HepG2 (cell line): ENCODE data around the gene MFNG. TPM values are rescaled to one million over a fixed set of nuclear protein-coding genes. Genes with fewer than 3 reads are reported as not detected.
A peak's percentile ranks its signal among the peaks of the same experiment; 100 is the strongest.

Experiments
- ATAC-seq: fragments of 200-7000 bp; cut with Tn5 transposase; 3 replicates; pipeline ENCODE4 v1.9.1; 2020; ENCODE audit warnings: mild to moderate bottlenecking, moderate library complexity
- BruUV-seq: library from RNA; stranded (reverse); fragments of 400-500 nt; replicated peaks from 2 replicates; lab custom pipeline; 2021; lab: Mats Ljungman, UMichigan
- CTCF ChIA-PET: fragments of 300-600 bp; formaldehyde crosslinking; extraction: SDS; loops from one replicate; lab custom pipeline; 2021; ENCODE audit warnings: low total read pairs, inconsistent platforms, low intra/inter-chr PET ratio; lab: Yijun Ruan, JAX
- POLR2A ChIA-PET: fragments of 350-600 bp; sonication (Branson Sonifier 250); formaldehyde crosslinking; loops from one replicate; lab custom pipeline; 2020; ENCODE audit warnings: antibody characterized with exemption, inconsistent platforms; lab: Yijun Ruan, JAX
- DNase-seq: peaks from one replicate; pipeline ENCODE4 v3.0.0-alpha.2; 2015; ENCODE audit warnings: low spot score
- FAIRE-seq: peaks from 3 replicates; lab custom pipeline; 2011; peaks lifted over from hg19 to GRCh38; lab: Jason Lieb, UNC
- H2AFZ ChIP-seq: one replicate; pipeline ENCODE4 v1.6.1; 2011; ENCODE audit warnings: low read length, inconsistent platforms
- H3K27ac ChIP-seq: fragments of 300-600 bp; 3 replicates; pipeline ENCODE4 v1.8.0; 2011; ENCODE audit warnings: mixed run types, mild to moderate bottlenecking, mixed read lengths, low read length, inconsistent platforms; ENCODE audit not compliant: insufficient read depth; ENCODE audit errors: extremely low read length
- H3K27me3 ChIP-seq, 2 experiments: fragments of 200-600 bp in 1 of 2; 2 replicates in 1 of 2; 3 replicates in 1 of 2; pipeline versions ENCODE4 v1.6.0 to v1.8.0; 2011; ENCODE audit warnings: low read length in 2 of 2, mild to moderate bottlenecking in 2 of 2, moderate library complexity in 2 of 2, inconsistent platforms in 1 of 2; ENCODE audit not compliant: insufficient read depth in 2 of 2, control insufficient read depth in 1 of 2
- H3K36me3 ChIP-seq, 2 experiments: fragments of 200-600 bp in 1 of 2; replicated peaks in 1 of 2; 2 replicates in 1 of 2; 3 replicates in 1 of 2; pipeline versions ENCODE4 v1.5.1 to v1.8.0; 2011; ENCODE audit warnings: low read length in 2 of 2, inconsistent platforms in 1 of 2; ENCODE audit not compliant: insufficient read depth in 2 of 2, control insufficient read depth in 1 of 2
- H3K4me1 ChIP-seq: 2 replicates; pipeline ENCODE4 v1.5.1; 2012; ENCODE audit warnings: low read length, inconsistent platforms; ENCODE audit not compliant: insufficient read depth
- H3K4me2 ChIP-seq: 2 replicates; pipeline ENCODE4 v1.6.0; 2011; ENCODE audit warnings: low read depth, low read length, inconsistent platforms
- H3K4me3 ChIP-seq, 3 experiments: fragments of 200-600 bp in 1 of 3; sonication (generic), shearing (Covaris generic) in 1 of 3; replicated peaks in 1 of 3; 2 replicates each; pipeline ENCODE4 v1.5.1; 2011 to 2016; ENCODE audit warnings: low read length in 3 of 3, inconsistent platforms in 2 of 3, low read depth in 2 of 3, mild to moderate bottlenecking in 2 of 3, control low read depth in 1 of 3, mixed read lengths in 1 of 3; ENCODE audit not compliant: insufficient read depth in 1 of 3
- H3K79me2 ChIP-seq: one replicate; pipeline ENCODE4 v1.6.1; 2011; ENCODE audit warnings: low read length, inconsistent platforms; ENCODE audit not compliant: insufficient read depth
- H3K9ac ChIP-seq: 2 replicates; pipeline ENCODE4 v1.6.0; 2011; ENCODE audit warnings: mild to moderate bottlenecking, low read depth, low read length, inconsistent platforms; ENCODE audit not compliant: insufficient read depth
- H3K9me3 ChIP-seq: 2 replicates; pipeline ENCODE4 v1.5.1; 2012; ENCODE audit warnings: mild to moderate bottlenecking, low read length
- H4K20me1 ChIP-seq: 2 replicates; pipeline ENCODE4 v1.6.0; 2011; ENCODE audit warnings: inconsistent platforms, mild to moderate bottlenecking, low read length, moderate library complexity; ENCODE audit not compliant: insufficient read depth
- ETS1 ChIP-seq: sonication (generic); formaldehyde crosslinking; IDR thresholded peaks from 2 replicates; pipeline ENCODE4 v1.4.0; 2020; ENCODE audit warnings: missing genetic modification reagents
- HNRNPK ChIP-seq: fragments of 200-400 bp; formaldehyde crosslinking; IDR thresholded peaks from 2 replicates; pipeline ENCODE4 v1.6.1; 2018; ENCODE audit warnings: low read length, low read depth, moderate library complexity, mild to moderate bottlenecking; ENCODE audit not compliant: poor library complexity, severe bottlenecking
- HOXA3 ChIP-seq: sonication (generic); formaldehyde crosslinking; IDR thresholded peaks from 2 replicates; pipeline ENCODE4 v1.5.0; 2020; ENCODE audit warnings: missing genetic modification reagents
- MAZ ChIP-seq, 2 experiments: sonication (generic) in 1 of 2; formaldehyde crosslinking in 1 of 2; IDR thresholded peaks; 2 replicates each; pipeline versions ENCODE4 v1.5.0 to v1.6.1; 2012 to 2020; ENCODE audit warnings: low read depth in 2 of 2, mild to moderate bottlenecking in 2 of 2, borderline replicate concordance in 1 of 2, improper control_type of control experiment in 1 of 2, low read length in 1 of 2, missing genetic modification reagents in 1 of 2, moderate library complexity in 1 of 2
- SP4 ChIP-seq: sonication (generic); formaldehyde crosslinking; IDR thresholded peaks from 2 replicates; pipeline ENCODE4 v1.8.1; 2023; ENCODE audit warnings: mild to moderate bottlenecking, missing genetic modification reagents
- ZEB1 ChIP-seq: IDR thresholded peaks from 2 replicates; pipeline ENCODE4 v1.6.1; 2012; ENCODE audit warnings: mild to moderate bottlenecking, low read depth, inconsistent platforms; ENCODE audit not compliant: insufficient replicate concordance
- ZNF343 ChIP-seq: sonication (generic); formaldehyde crosslinking; IDR thresholded peaks from 2 replicates; pipeline ENCODE4 v1.4.0; 2020; ENCODE audit warnings: mild to moderate bottlenecking, missing genetic modification reagents
- ZNF44 ChIP-seq: sonication (generic); formaldehyde crosslinking; IDR thresholded peaks from 2 replicates; pipeline ENCODE4 v1.5.1; 2020; ENCODE audit warnings: mild to moderate bottlenecking, missing genetic modification reagents
- ZSCAN22 ChIP-seq: sonication (generic); formaldehyde crosslinking; IDR thresholded peaks from 2 replicates; pipeline ENCODE4 v1.4.0; 2020; ENCODE audit warnings: mild to moderate bottlenecking, missing genetic modification reagents
- ZSCAN31 ChIP-seq: sonication (generic); formaldehyde crosslinking; IDR thresholded peaks from 2 replicates; pipeline ENCODE4 v1.5.0; 2020; ENCODE audit warnings: low read depth, mild to moderate bottlenecking, missing genetic modification reagents
- WGBS: methylation state at CpG from one replicate; pipeline ENCODE4 v1.1.6; 2017; ENCODE audit warnings: low lambda C conversion rate; 5-methylcytosine and 5-hydroxymethylcytosine counted together
- in situ Hi-C: cut with HindIII; loops from 2 replicates; pipeline ENCODE4 v1.10.0; 2017; ENCODE audit warnings: low pct_unique_long_range_greater_than_20kb; ENCODE audit not compliant: extremely low pct_ligation_motif_present
- intact Hi-C: fragments of 100-400 bp; cut with micrococcal nuclease; formaldehyde crosslinking; loops from one replicate; pipeline ENCODE4 v1.10.0; 2022; ENCODE audit not compliant: unreplicated experiment
- polyA plus RNA-seq, 8 experiments: library from polyadenylated mRNA; depleted of rRNA in 3 of 8; stranded (reverse) in 7 of 8; unstranded in 1 of 8; fragments of >200 nt; fragmentation: Illumina TruSeq in 4 of 8; extraction: Trizol in 4 of 8; gene quantifications; 2 replicates each; pipeline versions ENCODE4 v1.2.1 to v1.2.3, GENCODE V29; 2011 to 2016; ENCODE audit warnings: low read depth in 4 of 8, missing spikeins in 1 of 8, mixed read lengths in 1 of 8; ENCODE audit not compliant: insufficient read depth in 1 of 8
- total RNA-seq, 5 experiments: library from RNA; depleted of rRNA; stranded (reverse); fragments of >200 nt; fragmentation: Illumina TruSeq; extraction: Trizol; gene quantifications; 2 replicates each; pipeline ENCODE4 v1.2.3, GENCODE V29; 2016; ENCODE audit warnings: low read depth in 1 of 5
- TF ChIP-seq, protein P1 (sequence below): IDR thresholded peaks from 2 replicates; pipeline ENCODE4 v1.6.1; 2018; ENCODE audit warnings: missing genetic modification reagents, mild to moderate bottlenecking, missing compliant biosample characterization

The MFNG gene
- total and polyA plus RNA-seq, 2 of the 13 experiments (the other 11 are each of a cell fraction or from before 2014, with no cell fraction given): 1.0 to 11.7 TPM

GRCh38 chr22:37499027-37499707 lies 13.0 kb upstream of the MFNG start:
- peak overlapping the region; percentile 83 for H3K27ac ChIP-seq
- H2AFZ ChIP-seq: no peak overlapping the region
- ChIA-PET CTCF (interaction anchor here (2.0 kb wide), 1 partner anchor 26 kb away, joined by 18 read pairs; no protein-coding TSS in a partner anchor), POLR2A (interaction anchor here (1.0 to 1.6 kb wide), 3 partner anchors 9 to 27 kb away, joined by 3 to 5 read pairs (median 4); no protein-coding TSS in a partner anchor)
- FAIRE-seq (no peak), ATAC-seq (no peak), DNase-seq (no peak)
- no peak overlapping the region for H3K4me3 ChIP-seq
- no peaks in the 10 kb centered on the region for H4K20me1 ChIP-seq
- H3K27me3 ChIP-seq: no peaks in the 10 kb centered on the region
- intact Hi-C loops: no loop called here
- H3K4me2 ChIP-seq: no peak overlapping the region
- peaks cover 33 to 62% of the 10 kb centered on the region in 2 experiments for H3K36me3 ChIP-seq
- BruUV-seq: no TSS peak
- 89% methylated on average over 11 of the region's 12 CpGs for WGBS
- H3K4me1 ChIP-seq: peaks cover 53% of the 10 kb centered on the region
- H3K79me2 ChIP-seq: peaks cover 9% of the 10 kb centered on the region
- no peak for TF ChIP-seq ZNF343
- peak; percentile 6 for TF ChIP-seq HNRNPK
- H3K9me3 ChIP-seq: no peaks in the 10 kb centered on the region
- no peak overlapping the region for H3K9ac ChIP-seq
- in situ Hi-C loops: no loop called here

DNA sequence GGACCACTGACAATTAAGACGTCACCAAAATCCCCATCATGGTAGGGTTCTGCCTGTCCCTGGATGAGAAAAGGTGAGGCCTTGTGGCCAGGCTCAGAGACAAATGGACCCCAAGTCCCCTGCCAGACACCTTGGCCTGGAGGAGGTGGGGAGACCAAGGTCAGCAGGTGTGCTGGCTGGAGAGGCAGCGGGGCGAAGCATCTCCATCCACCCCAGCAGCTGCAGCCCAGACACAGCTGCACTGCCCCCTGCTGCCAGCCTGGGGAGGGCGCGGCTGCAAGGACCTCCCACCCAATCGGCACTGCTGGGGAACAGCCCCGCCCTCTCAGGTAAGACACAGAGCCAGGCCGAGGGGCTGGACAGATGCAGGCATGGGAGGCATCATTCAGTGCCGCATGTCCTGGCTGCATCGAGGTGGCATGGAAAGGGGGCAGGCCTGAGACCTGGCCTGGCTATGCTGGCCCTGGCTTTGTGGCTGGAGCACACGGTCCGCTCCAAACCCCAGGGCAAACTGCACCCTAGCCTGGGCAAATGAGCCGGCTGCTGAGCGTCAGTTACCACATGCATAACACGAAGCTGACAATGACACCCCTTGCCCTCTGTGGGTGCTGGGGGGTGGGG lies 12.2 kb upstream of the MFNG start:
- ATAC-seq (peak; percentile 14; the same call in 2 of the 3 replicates), FAIRE-seq (peak; percentile 63), DNase-seq (peak; percentile 50)
- no TSS peak for BruUV-seq
- no peak overlapping the region for H3K4me3 ChIP-seq
- H3K4me1 ChIP-seq: peaks cover 45% of the 10 kb centered on the region
- in situ Hi-C loops: no loop called here
- no peaks in the 10 kb centered on the region for H3K9me3 ChIP-seq
- intact Hi-C loops: no loop called here
- H4K20me1 ChIP-seq: no peaks in the 10 kb centered on the region
- H3K9ac ChIP-seq: no peak overlapping the region
- ChIA-PET CTCF (interaction anchor here (2.0 kb wide), 1 partner anchor 26 kb away, joined by 18 read pairs; no protein-coding TSS in a partner anchor), POLR2A (interaction anchor here (1.0 to 1.6 kb wide), 3 partner anchors 8 to 26 kb away, joined by 3 to 5 read pairs (median 4); no protein-coding TSS in a partner anchor)
- H3K79me2 ChIP-seq: peaks cover 9% of the 10 kb centered on the region
- no peak overlapping the region for H3K27ac ChIP-seq
- WGBS: 70% methylated on average over 7 of the region's 15 CpGs
- H3K27me3 ChIP-seq: no peaks in the 10 kb centered on the region
- H3K4me2 ChIP-seq: no peak overlapping the region
- H3K36me3 ChIP-seq: peaks cover 31 to 65% of the 10 kb centered on the region in 2 experiments
- no peak overlapping the region for H2AFZ ChIP-seq
- TF ChIP-seq ZNF44: no peak
- TF ChIP-seq ZSCAN22 (CRISPR knock-in tag): no peak
- no peak for TF ChIP-seq ETS1 (CRISPR knock-in tag)
- no peak for TF ChIP-seq MAZ (IDR thresholded peaks at IDR 0.05; ENCODE audit: borderline replicate concordance, low read depth, low read length)
- TF ChIP-seq MAZ (CRISPR knock-in tag; IDR thresholded peaks at IDR 0.05; ENCODE audit: low read depth): 0 out of 2 replicates have a peak, but pooled peaks have one; percentile 57
- TF ChIP-seq SP4: peak; percentile 36; the same call in 1 of the 2 replicates
- TF ChIP-seq ZSCAN31 (CRISPR knock-in tag): peak; percentile 93; the same call in 1 of the 2 replicates
- TF ChIP-seq, protein P1, sequence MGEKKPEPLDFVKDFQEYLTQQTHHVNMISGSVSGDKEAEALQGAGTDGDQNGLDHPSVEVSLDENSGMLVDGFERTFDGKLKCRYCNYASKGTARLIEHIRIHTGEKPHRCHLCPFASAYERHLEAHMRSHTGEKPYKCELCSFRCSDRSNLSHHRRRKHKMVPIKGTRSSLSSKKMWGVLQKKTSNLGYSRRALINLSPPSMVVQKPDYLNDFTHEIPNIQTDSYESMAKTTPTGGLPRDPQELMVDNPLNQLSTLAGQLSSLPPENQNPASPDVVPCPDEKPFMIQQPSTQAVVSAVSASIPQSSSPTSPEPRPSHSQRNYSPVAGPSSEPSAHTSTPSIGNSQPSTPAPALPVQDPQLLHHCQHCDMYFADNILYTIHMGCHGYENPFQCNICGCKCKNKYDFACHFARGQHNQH (CRISPR knock-in tag): no peak
- peak; percentile 22 for TF ChIP-seq ZEB1
- peak; percentile 52; the same call in 1 of the 2 replicates for TF ChIP-seq HOXA3 (CRISPR knock-in tag)
